SU-DHL-6 (cell line): ENCODE data around the gene SOX18.

Experiments
- H2AFZ ChIP-seq: fragments of 200-600 bp; sonication (generic); 2 replicates; pipeline ENCODE4 v1.6.1; 2014; ENCODE audit warnings: low read depth, mild to moderate bottlenecking, moderate library complexity, mixed read lengths, antibody characterized with exemption, low read length; ENCODE audit not compliant: severe bottlenecking
- H3F3A ChIP-seq: fragments of 200-600 bp; shearing (Covaris generic); 2 replicates; pipeline ENCODE4 v1.6.0; 2016; ENCODE audit warnings: antibody characterized with exemption, mild to moderate bottlenecking; ENCODE audit not compliant: insufficient read depth
- H3K27ac ChIP-seq: fragments of 200-600 bp; sonication (generic); 2 replicates; pipeline ENCODE4 v1.5.1; 2016; ENCODE audit warnings: low read depth, mild to moderate bottlenecking, low read length, moderate library complexity, mixed read lengths
- H3K27me3 ChIP-seq: fragments of 200-600 bp; sonication (generic), shearing (Covaris generic); 2 replicates; pipeline ENCODE4 v1.6.0; 2014; ENCODE audit warnings: mild to moderate bottlenecking, low read length
- H3K36me3 ChIP-seq: fragments of 200-600 bp; sonication (generic); 2 replicates; pipeline ENCODE4 v1.6.1; 2014; ENCODE audit warnings: mild to moderate bottlenecking, low read length, mixed read lengths
- H3K4me2 ChIP-seq: fragments of 300-600, 200-600 bp; shearing (Covaris generic), sonication (generic); 2 replicates; pipeline ENCODE4 v1.6.0; 2014; ENCODE audit warnings: low read length, low read depth, mild to moderate bottlenecking; ENCODE audit not compliant: poor library complexity, severe bottlenecking
- H3K4me3 ChIP-seq: fragments of 200-600 bp; sonication (generic); 2 replicates; pipeline ENCODE4 v1.5.1; 2014; ENCODE audit warnings: antibody characterized with exemption, low read length, mild to moderate bottlenecking, mixed read lengths; ENCODE audit not compliant: insufficient read depth, poor library complexity, severe bottlenecking
- H3K79me2 ChIP-seq: fragments of 200-600 bp; sonication (generic); 2 replicates; pipeline ENCODE4 v1.6.1; 2014; ENCODE audit warnings: mild to moderate bottlenecking, low read length, moderate library complexity; ENCODE audit not compliant: insufficient read depth
- H3K9ac ChIP-seq: fragments of 200-600 bp; sonication (generic); 2 replicates; pipeline ENCODE4 v1.7.0; 2014; ENCODE audit warnings: mild to moderate bottlenecking, low read length
- H3K9me2 ChIP-seq: fragments of 200-600 bp; sonication (generic); replicated peaks from 2 replicates; pipeline ENCODE4 v1.6.1; 2014; ENCODE audit warnings: low read length; ENCODE audit not compliant: insufficient read depth
- H3K9me3 ChIP-seq: fragments of 200-600 bp; sonication (generic); 2 replicates; pipeline ENCODE4 v1.6.1; 2014; ENCODE audit warnings: low read length, mixed read lengths; ENCODE audit not compliant: insufficient read depth
- H4K20me1 ChIP-seq: fragments of 200-600 bp; sonication (generic); 2 replicates; pipeline ENCODE4 v1.6.1; 2014; ENCODE audit warnings: low read depth, mild to moderate bottlenecking, antibody characterized with exemption, low read length, moderate library complexity, mixed read lengths
- EZH2phosphoT487 ChIP-seq: fragments of 200-600 bp; sonication (generic), shearing (Covaris generic); conservative IDR thresholded peaks from 2 replicates; pipeline ENCODE4 v1.6.1; 2018; ENCODE audit warnings: mild to moderate bottlenecking, antibody characterized with exemption, low read length, moderate library complexity, mixed read lengths
- TF ChIP-seq, protein P1 (sequence below): fragments of 200-600 bp; sonication (generic); IDR thresholded peaks from one replicate; pipeline ENCODE4 v1.5.1; 2017; ENCODE audit warnings: antibody characterized with exemption, mild to moderate bottlenecking, low read length, moderate library complexity; ENCODE audit not compliant: insufficient read depth, poor library complexity, severe bottlenecking

SOX18 gene

DNA sequence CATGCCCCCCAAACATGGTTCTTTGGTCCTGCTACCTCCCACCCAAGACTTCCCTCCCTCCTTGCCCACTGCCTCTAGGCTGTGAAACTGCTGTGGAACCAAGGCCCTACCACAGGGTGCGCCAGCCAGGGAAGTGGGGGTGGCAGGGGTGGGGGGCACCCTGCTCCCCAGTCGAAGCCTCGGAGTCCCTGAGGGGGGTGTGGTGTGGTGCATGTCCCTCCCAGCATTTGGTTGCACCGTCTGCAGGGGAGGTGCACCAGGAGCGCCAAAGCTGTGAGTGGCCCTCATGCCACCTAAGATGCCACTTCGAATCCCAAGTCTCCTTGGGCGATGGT lies 28.1 kb upstream of the SOX18 start:
- H4K20me1 ChIP-seq = no peaks in the 10 kb centered on the region
- H3K9ac ChIP-seq = peak overlapping the region; percentile 91
- TF ChIP-seq EZH2phosphoT487 = no peak
- TF ChIP-seq, protein P1, sequence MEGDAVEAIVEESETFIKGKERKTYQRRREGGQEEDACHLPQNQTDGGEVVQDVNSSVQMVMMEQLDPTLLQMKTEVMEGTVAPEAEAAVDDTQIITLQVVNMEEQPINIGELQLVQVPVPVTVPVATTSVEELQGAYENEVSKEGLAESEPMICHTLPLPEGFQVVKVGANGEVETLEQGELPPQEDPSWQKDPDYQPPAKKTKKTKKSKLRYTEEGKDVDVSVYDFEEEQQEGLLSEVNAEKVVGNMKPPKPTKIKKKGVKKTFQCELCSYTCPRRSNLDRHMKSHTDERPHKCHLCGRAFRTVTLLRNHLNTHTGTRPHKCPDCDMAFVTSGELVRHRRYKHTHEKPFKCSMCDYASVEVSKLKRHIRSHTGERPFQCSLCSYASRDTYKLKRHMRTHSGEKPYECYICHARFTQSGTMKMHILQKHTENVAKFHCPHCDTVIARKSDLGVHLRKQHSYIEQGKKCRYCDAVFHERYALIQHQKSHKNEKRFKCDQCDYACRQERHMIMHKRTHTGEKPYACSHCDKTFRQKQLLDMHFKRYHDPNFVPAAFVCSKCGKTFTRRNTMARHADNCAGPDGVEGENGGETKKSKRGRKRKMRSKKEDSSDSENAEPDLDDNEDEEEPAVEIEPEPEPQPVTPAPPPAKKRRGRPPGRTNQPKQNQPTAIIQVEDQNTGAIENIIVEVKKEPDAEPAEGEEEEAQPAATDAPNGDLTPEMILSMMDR = no peak
- H3K4me2 ChIP-seq = peak overlapping the region; percentile 87
- no peaks in the 10 kb centered on the region for H3K79me2 ChIP-seq
- H2AFZ ChIP-seq = no peak overlapping the region
- H3K36me3 ChIP-seq = no peaks in the 10 kb centered on the region
- no peaks in the 10 kb centered on the region for H3K27me3 ChIP-seq
- H3K9me3 ChIP-seq = no peaks in the 10 kb centered on the region
- no peaks in the 10 kb centered on the region for H3K9me2 ChIP-seq
- peaks cover 36% of the 10 kb centered on the region for H3F3A ChIP-seq
- peak overlapping the region; percentile 68 for H3K4me3 ChIP-seq
- H3K27ac ChIP-seq = peak overlapping the region; percentile 95

DNA sequence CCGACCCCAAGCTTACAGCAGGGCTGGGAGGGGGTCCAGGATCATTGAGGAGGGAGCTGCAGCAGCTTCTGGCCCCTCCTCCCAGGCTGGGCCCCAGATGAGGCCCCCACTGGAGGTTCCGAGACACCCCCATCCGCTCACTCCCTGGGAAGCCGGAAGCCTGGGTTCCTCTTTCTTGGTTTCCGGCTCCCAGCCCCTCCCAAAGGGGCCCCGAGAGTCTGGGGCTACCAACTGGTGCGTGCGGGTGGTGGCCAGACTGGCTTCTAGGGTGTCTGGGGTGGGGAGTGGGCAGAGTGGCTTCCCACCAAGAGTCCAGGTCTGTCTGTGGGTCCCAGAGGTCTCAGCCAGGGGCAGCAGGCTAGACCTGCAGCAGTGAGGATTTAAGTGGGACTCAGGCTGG lies 27.7 kb upstream of the SOX18 start:
- H3K9me3 ChIP-seq = no peaks in the 10 kb centered on the region
- H3K9me2 ChIP-seq = no peaks in the 10 kb centered on the region
- H3K27me3 ChIP-seq = no peaks in the 10 kb centered on the region
- H3K4me2 ChIP-seq = peak overlapping the region; percentile 87
- peak overlapping the region; percentile 68 for H3K4me3 ChIP-seq
- peaks cover 35% of the 10 kb centered on the region for H3F3A ChIP-seq
- H3K36me3 ChIP-seq = no peaks in the 10 kb centered on the region
- H4K20me1 ChIP-seq = no peaks in the 10 kb centered on the region
- H2AFZ ChIP-seq = no peak overlapping the region
- H3K79me2 ChIP-seq = no peaks in the 10 kb centered on the region
- TF ChIP-seq, protein P1 = no peak
- TF ChIP-seq EZH2phosphoT487 = no peak
- peak overlapping the region; percentile 91 for H3K9ac ChIP-seq
- peak overlapping the region; percentile 95 for H3K27ac ChIP-seq

DNA sequence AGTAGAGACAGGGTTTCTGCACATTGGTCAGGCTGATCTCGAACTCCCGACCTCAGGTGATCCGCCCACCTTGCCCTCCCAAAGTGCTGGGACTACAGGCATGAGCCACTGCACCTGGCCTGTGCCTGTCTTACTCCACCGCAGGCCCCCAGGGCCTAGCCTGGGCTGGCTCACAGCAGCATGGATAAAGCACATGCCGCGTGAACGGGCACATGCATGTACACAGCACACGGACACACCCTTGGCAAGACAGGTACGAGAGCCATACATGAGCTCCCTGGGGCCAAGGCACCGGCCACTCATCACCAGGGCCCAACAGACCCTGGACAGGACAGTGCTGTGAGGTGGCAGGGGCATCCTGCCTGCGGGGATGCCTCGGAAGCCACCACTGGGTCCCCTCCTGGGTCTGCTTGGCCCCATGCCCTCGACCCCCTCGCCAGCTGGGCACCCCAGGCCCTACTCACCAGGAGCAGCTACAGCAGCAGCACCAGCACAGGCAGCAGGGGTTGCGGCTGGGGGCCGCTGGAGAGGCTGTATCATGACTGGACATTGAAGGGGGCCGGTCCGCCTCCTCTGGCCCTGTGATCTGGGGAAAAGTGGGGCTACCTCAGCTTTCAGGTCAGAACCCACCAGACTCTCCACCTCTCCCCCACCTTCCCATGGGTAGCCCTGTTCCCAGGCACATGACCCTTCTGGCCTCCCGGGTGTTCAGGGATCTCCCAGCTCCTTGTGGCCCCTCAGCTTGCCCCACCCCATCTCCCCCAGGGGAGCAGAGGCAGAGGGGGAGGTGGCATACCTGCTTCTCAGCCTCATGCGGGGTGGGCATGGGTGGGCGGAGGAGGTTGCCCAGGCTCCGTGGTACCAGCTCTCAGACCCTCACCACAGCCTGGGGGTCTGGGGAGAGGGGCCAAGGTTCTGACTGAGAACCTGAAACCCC lies 26.9 kb upstream of the SOX18 start:
- peak overlapping the region; percentile 87 for H3K4me2 ChIP-seq
- H3F3A ChIP-seq = peaks cover 29% of the 10 kb centered on the region
- no peaks in the 10 kb centered on the region for H3K27me3 ChIP-seq
- no peaks in the 10 kb centered on the region for H3K9me3 ChIP-seq
- TF ChIP-seq, protein P1 = no peak
- TF ChIP-seq EZH2phosphoT487 = no peak
- H3K9ac ChIP-seq = peak overlapping the region; percentile 91
- no peak overlapping the region for H2AFZ ChIP-seq
- H4K20me1 ChIP-seq = no peaks in the 10 kb centered on the region
- peak overlapping the region; percentile 95 for H3K27ac ChIP-seq
- no peak overlapping the region for H3K4me3 ChIP-seq
- H3K9me2 ChIP-seq = no peaks in the 10 kb centered on the region
- H3K79me2 ChIP-seq = no peaks in the 10 kb centered on the region
- H3K36me3 ChIP-seq = no peaks in the 10 kb centered on the region
